HG02642 (cell line): Measurements from ENCODE around the gene MTX1.

ENCODE experiments used
- ATAC-seq: cut with Tn5 transposase; IDR thresholded peaks from one replicate; pipeline ENCODE4 v1.9.1; 2021; ENCODE audit warnings: mild to moderate bottlenecking; ENCODE audit not compliant: unreplicated experiment, poor library complexity

The MTX1 gene

DNA sequence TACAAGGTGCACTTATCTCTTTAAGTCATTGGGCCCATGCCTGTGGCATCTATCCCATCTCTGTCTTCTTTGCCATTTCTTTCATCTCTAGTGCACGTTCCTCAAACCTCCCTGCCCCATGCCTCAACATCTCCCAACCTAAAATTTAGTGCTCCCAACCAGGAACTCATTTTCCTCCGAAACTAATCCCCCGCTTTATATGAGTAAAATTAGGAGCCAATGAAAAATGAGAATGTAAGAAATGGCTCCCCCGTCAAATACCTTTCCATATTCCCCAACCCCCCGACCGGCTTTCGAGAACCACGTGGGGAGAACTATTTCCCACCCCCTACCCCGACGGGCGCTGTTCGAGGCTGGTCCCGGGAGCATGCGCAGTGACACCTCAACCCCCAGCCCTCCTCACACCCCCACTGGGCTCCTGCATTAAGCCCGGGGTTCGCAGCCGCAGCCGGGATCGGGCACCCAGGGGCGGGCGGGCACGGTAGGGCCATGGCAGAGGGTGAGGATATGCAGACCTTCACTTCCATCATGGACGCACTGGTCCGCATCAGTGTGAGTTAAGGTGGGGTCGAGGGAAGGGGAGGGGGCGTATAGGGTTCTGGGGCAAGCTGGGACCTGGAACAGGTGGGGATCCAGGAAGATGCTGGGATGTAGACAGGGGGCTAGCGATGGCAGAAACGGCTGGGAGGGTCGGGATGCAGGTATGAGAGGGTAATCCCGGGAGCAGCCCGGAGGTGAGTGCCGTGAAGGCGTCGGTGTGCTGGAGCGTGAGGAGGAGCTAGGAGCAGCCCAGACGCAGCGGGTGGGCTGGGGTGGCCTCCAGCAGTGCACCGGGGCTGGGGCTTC lies 34.8 kb upstream of the MTX1 start, which contains the start of gene TRIM46:
TSS of gene TRIM46 (plus strand) at position 372 of the 846 bp plus-strand sequence. CDS start at position 490, 118 bp downstream.
- peak; percentile 12 for ATAC-seq

DNA sequence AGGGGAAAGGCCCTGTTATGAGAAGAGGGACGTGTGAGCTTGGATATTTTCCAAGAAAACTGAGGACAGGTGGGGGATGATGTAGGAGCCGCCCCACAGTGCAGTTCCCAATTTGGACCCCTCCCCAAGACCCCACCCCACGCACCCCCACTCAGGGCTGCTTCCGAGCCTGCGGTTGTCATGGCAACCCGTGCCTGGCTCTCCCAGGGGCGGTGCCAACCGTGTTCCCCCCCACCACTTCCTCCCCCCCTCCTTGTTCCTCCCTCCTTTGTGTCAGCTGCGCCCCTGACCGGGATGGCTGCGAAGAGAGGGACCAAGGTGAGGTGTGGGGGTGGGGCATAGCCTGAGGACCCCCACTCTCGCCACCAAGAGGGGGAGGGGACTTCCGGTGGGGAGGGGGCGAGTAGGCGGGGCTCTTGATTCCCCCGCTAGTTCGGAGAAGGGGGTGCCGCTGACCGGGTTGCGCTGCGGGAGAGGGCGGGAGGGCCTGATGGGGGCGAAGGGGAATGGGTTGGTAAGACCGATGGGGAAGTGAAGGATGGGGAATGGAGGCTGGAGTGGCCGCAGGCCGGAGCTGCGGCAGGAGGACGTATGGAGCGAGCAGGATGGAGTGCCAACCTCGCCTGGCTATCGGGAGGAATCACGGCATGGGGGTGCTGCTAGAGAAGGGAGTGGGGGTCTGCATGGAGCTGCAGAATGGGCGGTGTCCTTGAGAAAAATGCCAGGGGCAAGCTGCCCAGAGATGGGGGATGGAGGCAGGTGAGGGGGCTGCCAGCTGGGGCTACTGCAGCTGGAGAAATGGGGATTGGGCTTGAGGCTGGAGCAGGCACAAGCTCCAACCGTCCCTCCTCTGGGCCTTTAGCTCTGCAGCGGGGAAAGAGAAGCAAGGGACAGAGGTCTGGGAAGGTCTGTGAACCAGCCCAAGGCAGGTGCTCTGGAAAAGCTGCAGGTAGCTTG lies 33.9 kb upstream of the MTX1 start:
- ATAC-seq: no peak

DNA sequence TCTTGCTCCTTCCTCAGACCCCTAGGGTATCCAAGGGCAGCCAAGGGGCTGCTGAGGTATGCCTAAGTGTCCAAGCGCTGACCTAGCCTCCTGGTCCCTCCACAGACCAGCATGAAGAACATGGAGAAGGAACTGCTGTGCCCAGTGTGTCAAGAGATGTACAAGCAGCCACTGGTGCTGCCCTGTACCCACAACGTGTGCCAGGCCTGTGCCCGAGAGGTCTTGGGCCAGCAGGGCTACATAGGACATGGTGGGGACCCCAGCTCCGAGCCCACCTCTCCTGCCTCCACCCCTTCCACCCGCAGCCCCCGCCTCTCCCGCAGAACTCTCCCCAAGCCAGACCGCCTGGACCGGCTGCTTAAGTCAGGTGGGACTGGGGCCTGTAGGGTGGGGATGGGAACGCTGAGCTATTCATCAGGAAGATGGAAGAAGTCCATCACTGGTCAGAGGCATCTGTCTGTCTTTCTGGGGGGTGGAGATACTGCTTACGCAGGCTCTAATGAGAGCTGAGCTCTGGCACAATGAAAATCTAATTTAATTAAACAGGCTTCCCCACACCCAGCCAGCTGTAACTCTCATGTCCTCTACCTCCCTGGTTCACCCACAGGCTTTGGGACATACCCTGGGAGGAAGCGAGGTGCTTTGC lies 33.1 kb upstream of the MTX1 start:
- ATAC-seq: no peak

DNA sequence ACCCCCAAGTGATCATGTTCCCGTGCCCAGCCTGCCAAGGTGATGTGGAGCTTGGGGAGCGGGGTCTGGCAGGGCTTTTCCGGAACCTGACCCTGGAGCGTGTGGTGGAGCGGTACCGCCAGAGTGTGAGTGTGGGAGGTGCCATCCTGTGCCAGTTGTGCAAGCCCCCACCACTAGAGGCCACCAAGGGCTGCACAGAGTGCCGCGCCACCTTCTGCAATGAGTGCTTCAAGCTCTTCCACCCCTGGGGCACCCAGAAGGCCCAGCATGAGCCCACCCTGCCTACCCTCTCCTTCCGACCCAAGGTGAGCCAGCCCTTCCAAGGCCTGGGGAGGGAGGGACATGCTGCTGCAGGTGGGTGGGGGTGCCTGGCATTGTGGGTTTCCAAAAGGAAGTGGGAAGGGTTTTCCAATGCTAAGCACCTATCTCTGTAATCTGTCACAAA lies 32.5 kb upstream of the MTX1 start:
- ATAC-seq: no peak

DNA sequence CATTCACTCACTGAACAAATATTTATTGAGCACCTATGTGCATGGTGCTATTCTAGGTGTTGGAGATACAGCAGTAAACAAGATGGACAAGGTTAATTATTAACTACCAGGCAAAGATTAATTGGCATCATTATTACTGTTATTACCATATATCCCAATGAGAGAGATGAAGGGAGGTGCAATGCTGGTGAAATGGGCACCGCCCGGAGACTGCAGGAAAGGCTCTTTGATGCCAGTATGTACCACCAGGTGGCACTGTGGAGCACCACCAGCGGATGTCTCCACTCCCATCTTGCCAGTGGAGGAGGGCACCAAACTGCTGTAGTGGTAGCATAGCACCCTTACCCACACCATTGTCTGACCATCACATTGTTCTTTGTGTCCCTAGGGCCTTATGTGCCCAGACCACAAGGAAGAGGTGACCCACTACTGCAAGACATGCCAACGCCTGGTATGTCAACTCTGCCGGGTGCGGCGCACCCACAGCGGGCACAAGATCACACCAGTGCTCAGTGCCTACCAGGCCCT lies 31.9 kb upstream of the MTX1 start:
- no peak for ATAC-seq

DNA sequence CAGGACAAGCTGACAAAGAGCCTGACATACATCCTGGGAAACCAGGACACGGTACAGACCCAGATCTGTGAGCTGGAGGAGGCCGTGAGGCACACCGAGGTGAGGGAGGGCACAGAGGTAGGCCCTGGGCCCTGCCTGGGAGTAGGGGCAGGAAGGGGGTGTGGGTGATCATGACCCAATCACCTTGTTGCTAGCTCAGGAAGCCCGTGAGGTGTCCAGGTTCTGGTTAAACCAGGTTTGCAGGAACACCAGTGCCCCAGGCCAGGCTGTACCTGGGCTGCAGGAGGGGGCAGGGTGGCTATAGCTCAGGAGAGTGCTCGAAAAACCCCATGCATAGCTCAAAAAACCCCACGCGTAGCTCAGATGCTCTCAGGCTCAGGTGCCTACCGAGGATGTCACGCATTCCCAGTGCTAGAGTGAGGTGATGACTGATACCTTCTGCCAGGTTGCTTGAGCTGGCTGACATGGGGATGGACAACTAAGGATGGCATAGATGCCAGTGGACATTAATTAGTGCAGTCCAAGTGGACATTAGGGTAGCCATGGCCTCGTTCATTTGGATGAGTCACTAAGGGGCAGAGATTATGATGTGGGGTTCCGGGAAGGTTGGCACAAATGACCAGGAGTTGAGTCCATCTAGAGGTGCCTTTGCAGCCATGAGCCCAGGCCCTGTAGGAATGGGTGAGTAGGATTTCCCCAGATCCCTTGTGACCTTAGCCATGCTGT lies 31.1 kb upstream of the MTX1 start:
- no peak for ATAC-seq

DNA sequence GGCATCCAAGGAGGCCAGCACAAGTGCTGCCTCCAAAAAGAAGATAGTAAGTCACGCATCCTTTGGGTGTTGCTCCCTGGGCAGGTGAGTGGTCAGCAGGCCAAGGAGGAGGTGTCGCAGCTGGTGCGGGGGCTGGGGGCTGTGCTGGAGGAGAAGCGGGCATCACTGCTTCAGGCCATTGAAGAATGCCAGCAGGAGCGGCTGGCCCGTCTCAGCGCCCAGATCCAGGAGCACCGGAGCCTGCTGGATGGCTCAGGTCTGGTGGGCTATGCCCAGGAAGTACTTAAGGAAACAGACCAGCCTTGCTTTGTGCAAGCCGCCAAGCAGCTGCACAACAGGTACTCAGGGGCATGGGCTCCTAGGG lies 30.6 kb upstream of the MTX1 start:
- no peak for ATAC-seq

GRCh38 chr1:155178441-155179111 lies 29.9 kb upstream of the MTX1 start:
- ATAC-seq: no peak

GRCh38 chr1:155179112-155180031 lies 29.1 kb upstream of the MTX1 start:
- ATAC-seq: no peak

DNA sequence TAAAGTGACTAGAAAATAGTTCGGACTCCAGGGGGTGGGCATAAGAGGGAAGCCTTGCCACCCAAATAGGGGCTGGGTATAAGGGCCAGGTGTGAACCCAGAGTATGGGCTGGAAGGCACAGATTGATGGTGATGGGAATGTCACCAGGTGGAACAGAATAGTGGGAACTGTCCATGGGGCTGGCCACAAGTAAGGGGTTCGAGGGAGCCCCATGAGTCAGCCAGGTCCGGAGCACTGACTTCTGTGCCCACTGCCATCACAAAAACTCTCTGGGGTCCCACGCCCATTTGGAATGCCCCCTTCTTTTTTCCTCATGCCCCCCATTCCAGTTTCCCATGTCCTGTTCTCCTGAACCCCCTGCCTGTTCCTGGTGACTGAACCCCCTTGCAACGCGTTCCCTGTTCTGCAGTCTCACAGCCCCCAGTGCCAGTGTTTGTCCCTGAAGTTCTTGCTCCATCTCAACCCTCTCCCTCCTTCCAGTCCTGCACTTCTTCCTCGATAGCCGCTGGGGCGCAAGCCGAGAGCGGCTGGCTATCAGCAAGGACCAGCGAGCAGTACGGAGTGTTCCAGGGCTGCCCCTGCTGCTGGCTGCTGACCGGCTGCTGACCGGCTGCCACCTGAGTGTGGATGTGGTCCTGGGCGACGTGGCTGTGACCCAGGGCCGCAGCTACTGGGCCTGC lies 27.0 kb upstream of the MTX1 start:
- no peak for ATAC-seq

- no peak for ATAC-seq
Measured at GRCh38 chr1:155182052-155182550, 26.4 kb upstream of the MTX1 start.

- ATAC-seq: no peak
Measured at GRCh38 chr1:155183775-155184221, 24.7 kb upstream of the MTX1 start.

DNA sequence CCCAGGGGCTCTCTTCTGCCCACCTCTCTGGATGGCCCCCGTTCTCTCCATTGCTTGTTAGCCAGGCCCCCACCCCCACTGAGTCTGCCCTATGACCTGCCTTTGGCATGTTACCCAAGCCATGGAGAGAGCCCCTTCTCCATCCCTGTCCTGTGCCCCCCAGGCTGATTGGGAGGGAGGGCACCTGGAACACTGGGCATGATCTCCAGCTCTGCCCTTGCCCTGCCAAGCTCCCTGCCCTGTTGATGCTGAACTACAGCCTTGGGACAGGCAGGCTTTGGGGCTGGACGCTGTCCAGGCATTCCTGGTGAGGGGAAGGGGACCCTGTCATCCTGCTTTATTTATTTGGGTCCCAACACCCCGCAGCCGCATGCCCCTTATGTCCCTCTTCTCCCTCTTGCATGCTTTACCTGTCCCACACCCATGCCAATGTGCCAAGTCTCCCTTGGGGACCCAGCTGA lies 24.1 kb upstream of the MTX1 start:
- no peak for ATAC-seq

GRCh38 chr1:155184835-155185782 lies 23.4 kb upstream of the MTX1 start:
- ATAC-seq: peak; percentile 69

- no peak for ATAC-seq
Measured at GRCh38 chr1:155185783-155186066, 22.8 kb upstream of the MTX1 start.

- ATAC-seq: no peak
Measured at GRCh38 chr1:155186067-155186793, 22.3 kb upstream of the MTX1 start.
